Activated T-cell treated with anti-CD3 and anti-CD28 coated beads for 24 hours (primary cell): ENCODE results near the gene CPLX3.

Experiments used
- DNase-seq: peaks from one replicate; pipeline ENCODE4 v3.0.0-alpha.2; 2020; ENCODE audit warnings: low read depth

CPLX3 gene

DNA sequence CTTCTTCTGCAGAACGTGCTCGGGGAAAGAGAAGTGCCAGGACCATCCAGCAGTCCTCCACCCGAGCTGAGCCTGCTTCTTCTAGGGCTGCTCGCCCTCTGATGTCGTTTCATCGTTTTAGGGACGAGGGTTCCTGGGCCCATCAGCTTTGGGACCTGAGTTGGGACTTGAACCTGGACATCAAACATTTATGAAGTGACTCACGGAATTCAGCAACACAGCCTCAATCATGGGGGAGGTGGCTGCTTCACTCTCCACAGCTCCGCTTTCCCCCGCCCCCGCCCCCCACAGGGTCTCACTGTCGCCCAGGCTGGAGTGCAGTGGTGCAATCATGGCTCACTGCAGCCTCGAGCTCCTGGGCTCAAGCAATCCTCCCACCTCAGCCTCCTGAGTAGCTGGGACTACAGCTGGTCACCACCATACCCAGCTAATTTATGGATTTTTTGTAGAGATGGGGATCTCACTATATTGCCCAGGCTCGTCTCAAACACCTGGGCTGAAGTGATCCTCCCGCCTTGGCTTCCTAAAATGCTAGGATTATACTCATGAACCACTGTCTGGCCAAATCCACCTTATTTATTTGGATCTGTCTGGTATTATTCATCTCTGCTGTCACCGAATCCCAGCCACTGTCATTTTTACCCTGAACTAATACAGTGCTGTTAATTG is 47.5 kb downstream of the CPLX3 start:
- DNase-seq, result no peak

DNA sequence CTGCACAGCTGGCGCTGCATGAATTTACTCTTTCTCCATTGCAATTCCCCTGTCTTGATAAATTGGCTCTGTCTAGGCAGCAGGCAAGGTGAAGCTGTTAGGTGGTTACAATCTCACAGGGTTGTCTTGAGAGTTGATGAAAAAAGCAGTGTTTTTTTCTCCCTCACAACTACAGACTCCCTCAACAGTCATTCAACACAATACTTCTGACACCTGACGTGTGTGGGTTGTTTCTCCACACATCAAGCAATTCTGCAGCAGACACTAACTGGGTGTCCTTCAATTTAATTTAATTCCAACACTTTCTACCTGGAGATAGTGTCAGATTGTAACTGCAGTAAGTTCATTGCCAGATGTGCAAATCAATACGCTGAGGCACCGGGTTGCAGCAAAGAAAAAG is 51.8 kb downstream of the CPLX3 start:
- DNase-seq, result no peak
